Measurements from ENCODE around the gene PCGF3. TPM values are rescaled to one million over a fixed set of nuclear protein-coding genes. Genes with fewer than 3 reads are reported as not detected.

The PCGF3 gene
- total RNA-seq, 4 donors from 2014 or later: 31.7 to 35.3 (median 34.7) TPM

DNA sequence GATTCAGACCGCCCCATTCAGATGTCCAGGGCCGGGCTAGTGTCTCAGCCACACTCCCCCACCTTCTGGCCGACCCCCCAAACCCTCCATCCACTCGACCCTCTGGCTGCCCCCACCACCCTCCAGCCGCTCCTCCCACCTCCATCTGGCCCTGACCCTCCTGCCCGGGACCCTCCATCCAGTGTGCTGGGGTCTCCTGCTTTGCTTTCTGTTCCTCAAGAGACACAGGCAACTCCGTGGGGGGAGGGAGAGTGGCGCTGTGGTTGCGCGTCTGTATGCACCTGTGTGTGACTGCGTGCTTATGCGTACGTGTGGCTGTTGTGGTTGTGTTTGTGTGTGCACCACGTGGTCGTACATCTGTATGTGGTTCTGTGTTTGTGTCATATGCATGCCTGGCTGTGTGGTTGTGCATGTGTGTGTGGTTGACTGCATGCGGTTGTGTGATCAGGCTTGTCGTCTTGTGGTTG is 87.0 kb downstream of the PCGF3 start:
- Histone ChIP-seq H3K27ac (replicated peaks in 1 of 4) (no peak overlapping the region), H3K4me1 (peaks cover 18 to 46% (median 39%) of the 10 kb centered on the region in 4 donors), H3K27me3 (peaks cover 8 to 96% (median 34%) of the 10 kb centered on the region in 4 donors), H3K4me3 (peak overlapping the region; percentile 38 to 55 (median 42)), H3K36me3 (no peaks in the 10 kb centered on the region), H3K9me3 (no peaks in the 10 kb centered on the region)
- WGBS: 50% methylated on average over 12 of the region's 17 CpGs
- TF ChIP-seq POLR2AphosphoS5 (IDR thresholded peaks at IDR 0.05) (no peak), EP300 (IDR thresholded peaks at IDR 0.05) (no peak), POLR2A (IDR thresholded peaks at IDR 0.05; ENCODE audit: low read depth) (no peak), CTCF (IDR thresholded peaks at IDR 0.05) (no peak)
- intact Hi-C loops (cut with DNase I): no loop called here
- no peak for DNase-seq (ENCODE audit: extremely low spot score)

DNA sequence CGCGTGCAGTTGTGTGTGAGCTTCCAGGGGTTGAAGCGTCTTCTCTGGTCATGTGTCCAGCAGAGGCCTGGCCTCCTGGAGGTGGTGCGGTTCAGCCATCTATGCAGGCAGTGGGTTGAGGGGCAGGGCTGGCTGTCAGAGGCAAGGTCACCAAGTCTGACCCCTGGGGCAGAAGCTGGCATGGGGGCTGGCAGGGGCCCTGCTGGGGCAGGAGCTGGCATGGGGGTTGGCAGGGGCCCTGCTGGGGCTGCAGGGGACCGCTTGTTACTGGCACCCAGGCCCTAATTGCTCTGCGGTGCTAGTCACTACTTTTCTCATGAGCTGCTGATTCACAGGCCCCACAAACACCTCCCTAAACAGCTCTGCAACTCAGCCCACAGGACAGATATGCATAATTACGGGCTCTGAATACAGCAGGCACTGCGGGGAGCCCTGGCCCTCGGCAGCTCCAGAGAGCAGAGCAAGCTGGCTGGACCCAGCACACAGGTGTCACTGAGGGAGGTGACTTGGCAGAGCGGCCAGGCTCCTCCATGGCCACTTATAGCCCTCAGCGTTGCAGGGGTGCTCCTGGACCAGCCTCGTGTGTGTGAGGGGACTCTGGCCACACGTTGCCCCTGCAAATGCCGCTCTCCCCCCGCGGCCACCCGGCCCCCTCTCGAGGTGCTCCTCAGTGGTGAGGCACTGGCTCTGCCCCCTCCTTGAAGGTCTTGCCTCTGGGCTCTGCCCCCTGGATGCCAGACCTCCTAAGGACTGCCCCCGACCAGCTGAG is 87.6 kb downstream of the PCGF3 start:
- Histone ChIP-seq H3K4me3 (no peak overlapping the region), H3K27ac (replicated peaks in 1 of 4) (no peak overlapping the region), H3K4me1 (peaks cover 18 to 42% (median 39%) of the 10 kb centered on the region in 4 donors), H3K36me3 (no peaks in the 10 kb centered on the region), H3K9me3 (no peaks in the 10 kb centered on the region), H3K27me3 (peaks cover 8 to 92% (median 34%) of the 10 kb centered on the region in 4 donors)
- intact Hi-C loops (cut with DNase I): no loop called here
- TF ChIP-seq CTCF (IDR thresholded peaks at IDR 0.05) (no peak), EP300 (IDR thresholded peaks at IDR 0.05) (no peak), POLR2AphosphoS5 (IDR thresholded peaks at IDR 0.05) (no peak), POLR2A (IDR thresholded peaks at IDR 0.05; ENCODE audit: low read depth) (no peak)
- DNase-seq (ENCODE audit: extremely low spot score): no peak
- 63% methylated on average over 16 of the region's 19 CpGs for WGBS

- Histone ChIP-seq H3K27me3 (peaks cover 8 to 86% (median 34%) of the 10 kb centered on the region in 4 donors), H3K36me3 (no peaks in the 10 kb centered on the region), H3K27ac (replicated peaks in 1 of 4) (no peak overlapping the region), H3K4me1 (peaks cover 18 to 40% (median 32%) of the 10 kb centered on the region in 4 donors), H3K4me3 (no peak overlapping the region), H3K9me3 (no peaks in the 10 kb centered on the region)
- intact Hi-C loops (cut with DNase I): no loop called here
- TF ChIP-seq POLR2AphosphoS5 (IDR thresholded peaks at IDR 0.05) (no peak), POLR2A (IDR thresholded peaks at IDR 0.05; ENCODE audit: low read depth) (no peak), EP300 (IDR thresholded peaks at IDR 0.05) (no peak), CTCF (IDR thresholded peaks at IDR 0.05) (no peak)
- WGBS: 52% methylated on average over 19 of the region's 19 CpGs
- DNase-seq (ENCODE audit: extremely low spot score): no peak
Observed at GRCh38 chr4:793941-794621, 88.4 kb downstream of the PCGF3 start.

GRCh38 chr4:794900-795725 is 89.5 kb downstream of the PCGF3 start:
- Histone ChIP-seq H3K4me1 (peaks cover 18 to 40% (median 29%) of the 10 kb centered on the region in 4 donors), H3K27me3 (peaks cover 8 to 76% (median 34%) of the 10 kb centered on the region in 4 donors), H3K36me3 (no peaks in the 10 kb centered on the region), H3K4me3 (peak overlapping the region; percentile 37 to 54 (median 40)), H3K9me3 (no peaks in the 10 kb centered on the region), H3K27ac (replicated peaks in 1 of 4) (no peak overlapping the region)
- WGBS: 1% methylated on average over 28 of the region's 71 CpGs
- DNase-seq (ENCODE audit: extremely low spot score): no peak
- intact Hi-C loops (cut with DNase I): no loop called here
- TF ChIP-seq CTCF (IDR thresholded peaks at IDR 0.05) (no peak), POLR2AphosphoS5 (IDR thresholded peaks at IDR 0.05) (no peak), POLR2A (IDR thresholded peaks at IDR 0.05; ENCODE audit: low read depth) (no peak), EP300 (IDR thresholded peaks at IDR 0.05) (no peak)

Measured in esophagus muscularis mucosa (tissue), 4 donors.